Measurements from ENCODE around the gene RAB30. TPM values are rescaled to one million over a fixed set of nuclear protein-coding genes. Genes with fewer than 3 reads are reported as not detected.

RAB30 gene
- polyA plus RNA-seq, 3 donors, result 0.11 to 0.67 (median 0.54) TPM

DNA sequence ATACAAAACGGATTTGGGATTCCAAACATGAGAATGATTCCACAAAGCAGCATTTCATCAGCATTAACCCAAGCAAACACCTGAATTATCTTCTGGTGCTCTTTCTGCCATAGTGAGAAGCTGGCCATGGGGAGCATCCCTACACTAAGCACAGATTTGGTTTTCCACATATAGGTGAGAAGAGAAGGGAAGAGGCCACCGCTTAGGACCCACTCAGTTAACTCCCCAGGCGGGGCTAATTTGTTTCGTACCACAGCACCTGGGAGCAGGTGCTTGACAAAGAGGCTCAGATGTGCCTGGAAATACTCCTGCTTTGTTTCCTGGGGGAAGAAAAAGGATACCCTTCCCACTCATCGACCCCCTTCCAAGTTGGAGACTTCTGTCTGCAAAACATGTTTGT lies 64.2 kb downstream of the RAB30 start:
- Histone ChIP-seq H3K4me2 (replicated peaks; ENCODE audit: extremely low read depth, low read length, poor library complexity, severe bottlenecking) (no peak overlapping the region), H3K27ac (ENCODE audit: low read depth in 1 of 2, low read length in 2 of 2) (no peak overlapping the region), H3K9ac (ENCODE audit: insufficient read depth, low read length, poor library complexity, severe bottlenecking) (no peak overlapping the region), H3K36me3 (replicated peaks in 1 of 2; ENCODE audit: control insufficient read depth in 1 of 2, insufficient read depth in 2 of 2, low read length in 2 of 2) (no peaks in the 10 kb centered on the region), H2AFZ (ENCODE audit: insufficient read depth, low read depth, low read length, poor library complexity, severe bottlenecking) (no peak overlapping the region), H3K27me3 (ENCODE audit: control insufficient read depth in 2 of 2, insufficient read depth in 2 of 2, low read length in 2 of 2) (no peaks in the 10 kb centered on the region), H3K9me3 (replicated peaks in 1 of 2; ENCODE audit: control insufficient read depth in 1 of 2, insufficient read depth in 1 of 2, low read length in 2 of 2) (no peaks in the 10 kb centered on the region), H4K20me1 (ENCODE audit: insufficient read depth, low read length) (no peaks in the 10 kb centered on the region), H3K4me1 (ENCODE audit: control insufficient read depth in 1 of 2, insufficient read depth in 2 of 2, low read length in 2 of 2) (no peaks in the 10 kb centered on the region), H3K4me3 (replicated peaks in 1 of 3; ENCODE audit: low read depth in 2 of 3, low read length in 3 of 3) (no peak overlapping the region), H3K79me2 (ENCODE audit: insufficient read depth, low read length) (no peaks in the 10 kb centered on the region)
- Mint-ChIP-seq H3K36me3 (no peaks in the 10 kb centered on the region), H3K27ac (no peak overlapping the region), H3K4me1 (no peaks in the 10 kb centered on the region), H3K9me3 (no peaks in the 10 kb centered on the region), H3K27me3 (ENCODE audit: low read depth in 3 of 3) (peaks cover 0 to 4% (median 3%) of the 10 kb centered on the region in 3 donors), H3K4me3 (no peak overlapping the region)
- intact Hi-C loops (cut with micrococcal nuclease), result no loop called here
- TF ChIP-seq, protein P1, sequence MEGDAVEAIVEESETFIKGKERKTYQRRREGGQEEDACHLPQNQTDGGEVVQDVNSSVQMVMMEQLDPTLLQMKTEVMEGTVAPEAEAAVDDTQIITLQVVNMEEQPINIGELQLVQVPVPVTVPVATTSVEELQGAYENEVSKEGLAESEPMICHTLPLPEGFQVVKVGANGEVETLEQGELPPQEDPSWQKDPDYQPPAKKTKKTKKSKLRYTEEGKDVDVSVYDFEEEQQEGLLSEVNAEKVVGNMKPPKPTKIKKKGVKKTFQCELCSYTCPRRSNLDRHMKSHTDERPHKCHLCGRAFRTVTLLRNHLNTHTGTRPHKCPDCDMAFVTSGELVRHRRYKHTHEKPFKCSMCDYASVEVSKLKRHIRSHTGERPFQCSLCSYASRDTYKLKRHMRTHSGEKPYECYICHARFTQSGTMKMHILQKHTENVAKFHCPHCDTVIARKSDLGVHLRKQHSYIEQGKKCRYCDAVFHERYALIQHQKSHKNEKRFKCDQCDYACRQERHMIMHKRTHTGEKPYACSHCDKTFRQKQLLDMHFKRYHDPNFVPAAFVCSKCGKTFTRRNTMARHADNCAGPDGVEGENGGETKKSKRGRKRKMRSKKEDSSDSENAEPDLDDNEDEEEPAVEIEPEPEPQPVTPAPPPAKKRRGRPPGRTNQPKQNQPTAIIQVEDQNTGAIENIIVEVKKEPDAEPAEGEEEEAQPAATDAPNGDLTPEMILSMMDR (IDR thresholded peaks at IDR 0.05), result no peak
- no CpG with 5 or more reads among the region's 5 CpGs for WGBS (ENCODE audit: insufficient coverage)
- DNase-seq, result no peak

DNA sequence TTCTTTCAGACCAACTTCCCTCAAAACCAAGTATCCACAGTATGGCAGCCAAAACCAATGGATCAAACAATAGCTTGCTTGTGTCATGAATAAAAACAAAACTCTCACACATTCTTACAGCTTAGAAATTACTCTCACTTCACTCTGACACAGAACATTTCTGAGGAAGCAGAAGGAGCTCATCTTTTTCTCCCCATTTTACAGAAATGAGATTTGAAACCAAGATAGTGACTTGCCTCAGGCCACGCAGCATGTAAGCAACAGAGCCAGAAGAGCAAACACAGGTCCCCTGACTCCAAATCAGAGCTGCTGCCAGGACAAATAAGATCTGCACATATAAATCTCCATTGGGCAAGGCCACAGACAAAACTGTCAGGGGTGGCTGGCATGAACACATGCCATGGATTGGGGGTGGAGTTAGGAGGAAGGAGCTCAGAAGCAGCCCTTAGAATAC lies 64.8 kb downstream of the RAB30 start:
- H3K4me2 ChIP-seq (replicated peaks; ENCODE audit: extremely low read depth, low read length, poor library complexity, severe bottlenecking), result no peak overlapping the region
- no peaks in the 10 kb centered on the region for H4K20me1 ChIP-seq (ENCODE audit: insufficient read depth, low read length)
- no peak overlapping the region for H3K27ac Mint-ChIP-seq
- no peaks in the 10 kb centered on the region for H3K9me3 ChIP-seq (replicated peaks in 1 of 2; ENCODE audit: control insufficient read depth in 1 of 2, insufficient read depth in 1 of 2, low read length in 2 of 2)
- WGBS (ENCODE audit: insufficient coverage), result no CpG with 5 or more reads among the region's 1 CpG
- peaks cover 0 to 5% (median 3%) of the 10 kb centered on the region in 3 donors for H3K27me3 Mint-ChIP-seq (ENCODE audit: low read depth in 3 of 3)
- H3K27ac ChIP-seq (ENCODE audit: low read depth in 1 of 2, low read length in 2 of 2), result no peak overlapping the region
- no peaks in the 10 kb centered on the region for H3K36me3 ChIP-seq (replicated peaks in 1 of 2; ENCODE audit: control insufficient read depth in 1 of 2, insufficient read depth in 2 of 2, low read length in 2 of 2)
- no peak overlapping the region for H3K4me3 Mint-ChIP-seq
- intact Hi-C loops (cut with micrococcal nuclease), result no loop called here
- no peaks in the 10 kb centered on the region for H3K4me1 Mint-ChIP-seq
- no peaks in the 10 kb centered on the region for H3K79me2 ChIP-seq (ENCODE audit: insufficient read depth, low read length)
- H3K4me3 ChIP-seq (replicated peaks in 1 of 3; ENCODE audit: low read depth in 2 of 3, low read length in 3 of 3), result no peak overlapping the region
- no peak overlapping the region for H3K9ac ChIP-seq (ENCODE audit: insufficient read depth, low read length, poor library complexity, severe bottlenecking)
- DNase-seq, result no peak
- H3K27me3 ChIP-seq (ENCODE audit: control insufficient read depth in 2 of 2, insufficient read depth in 2 of 2, low read length in 2 of 2), result no peaks in the 10 kb centered on the region
- TF ChIP-seq, protein P1 (IDR thresholded peaks at IDR 0.05), result no peak
- no peaks in the 10 kb centered on the region for H3K36me3 Mint-ChIP-seq
- no peak overlapping the region for H2AFZ ChIP-seq (ENCODE audit: insufficient read depth, low read depth, low read length, poor library complexity, severe bottlenecking)
- H3K9me3 Mint-ChIP-seq, result no peaks in the 10 kb centered on the region
- no peaks in the 10 kb centered on the region for H3K4me1 ChIP-seq (ENCODE audit: control insufficient read depth in 1 of 2, insufficient read depth in 2 of 2, low read length in 2 of 2)

Data from CD14-positive monocyte (primary cell).